HG02678 (cell line): ENCODE measurements around the gene EIF4G3.
A peak's percentile ranks its signal among the peaks of the same experiment; 100 is the strongest.
"Not testable (repeated sequence)": the region's sequence is repeated elsewhere in the genome, so short reads cannot be mapped to it uniquely, and the experiment has no call there.

Experiments
- ATAC-seq: cut with Tn5 transposase; IDR thresholded peaks from one replicate; pipeline ENCODE4 v1.9.1; 2021; ENCODE audit warnings: mild to moderate bottlenecking, moderate library complexity; ENCODE audit not compliant: unreplicated experiment

Gene EIF4G3, protein sequence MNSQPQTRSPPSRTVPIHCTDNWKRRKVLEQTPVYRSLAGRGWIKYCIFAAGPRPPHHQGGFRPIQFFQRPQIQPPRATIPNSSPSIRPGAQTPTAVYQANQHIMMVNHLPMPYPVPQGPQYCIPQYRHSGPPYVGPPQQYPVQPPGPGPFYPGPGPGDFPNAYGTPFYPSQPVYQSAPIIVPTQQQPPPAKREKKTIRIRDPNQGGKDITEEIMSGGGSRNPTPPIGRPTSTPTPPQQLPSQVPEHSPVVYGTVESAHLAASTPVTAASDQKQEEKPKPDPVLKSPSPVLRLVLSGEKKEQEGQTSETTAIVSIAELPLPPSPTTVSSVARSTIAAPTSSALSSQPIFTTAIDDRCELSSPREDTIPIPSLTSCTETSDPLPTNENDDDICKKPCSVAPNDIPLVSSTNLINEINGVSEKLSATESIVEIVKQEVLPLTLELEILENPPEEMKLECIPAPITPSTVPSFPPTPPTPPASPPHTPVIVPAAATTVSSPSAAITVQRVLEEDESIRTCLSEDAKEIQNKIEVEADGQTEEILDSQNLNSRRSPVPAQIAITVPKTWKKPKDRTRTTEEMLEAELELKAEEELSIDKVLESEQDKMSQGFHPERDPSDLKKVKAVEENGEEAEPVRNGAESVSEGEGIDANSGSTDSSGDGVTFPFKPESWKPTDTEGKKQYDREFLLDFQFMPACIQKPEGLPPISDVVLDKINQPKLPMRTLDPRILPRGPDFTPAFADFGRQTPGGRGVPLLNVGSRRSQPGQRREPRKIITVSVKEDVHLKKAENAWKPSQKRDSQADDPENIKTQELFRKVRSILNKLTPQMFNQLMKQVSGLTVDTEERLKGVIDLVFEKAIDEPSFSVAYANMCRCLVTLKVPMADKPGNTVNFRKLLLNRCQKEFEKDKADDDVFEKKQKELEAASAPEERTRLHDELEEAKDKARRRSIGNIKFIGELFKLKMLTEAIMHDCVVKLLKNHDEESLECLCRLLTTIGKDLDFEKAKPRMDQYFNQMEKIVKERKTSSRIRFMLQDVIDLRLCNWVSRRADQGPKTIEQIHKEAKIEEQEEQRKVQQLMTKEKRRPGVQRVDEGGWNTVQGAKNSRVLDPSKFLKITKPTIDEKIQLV (N-terminal part only)

DNA sequence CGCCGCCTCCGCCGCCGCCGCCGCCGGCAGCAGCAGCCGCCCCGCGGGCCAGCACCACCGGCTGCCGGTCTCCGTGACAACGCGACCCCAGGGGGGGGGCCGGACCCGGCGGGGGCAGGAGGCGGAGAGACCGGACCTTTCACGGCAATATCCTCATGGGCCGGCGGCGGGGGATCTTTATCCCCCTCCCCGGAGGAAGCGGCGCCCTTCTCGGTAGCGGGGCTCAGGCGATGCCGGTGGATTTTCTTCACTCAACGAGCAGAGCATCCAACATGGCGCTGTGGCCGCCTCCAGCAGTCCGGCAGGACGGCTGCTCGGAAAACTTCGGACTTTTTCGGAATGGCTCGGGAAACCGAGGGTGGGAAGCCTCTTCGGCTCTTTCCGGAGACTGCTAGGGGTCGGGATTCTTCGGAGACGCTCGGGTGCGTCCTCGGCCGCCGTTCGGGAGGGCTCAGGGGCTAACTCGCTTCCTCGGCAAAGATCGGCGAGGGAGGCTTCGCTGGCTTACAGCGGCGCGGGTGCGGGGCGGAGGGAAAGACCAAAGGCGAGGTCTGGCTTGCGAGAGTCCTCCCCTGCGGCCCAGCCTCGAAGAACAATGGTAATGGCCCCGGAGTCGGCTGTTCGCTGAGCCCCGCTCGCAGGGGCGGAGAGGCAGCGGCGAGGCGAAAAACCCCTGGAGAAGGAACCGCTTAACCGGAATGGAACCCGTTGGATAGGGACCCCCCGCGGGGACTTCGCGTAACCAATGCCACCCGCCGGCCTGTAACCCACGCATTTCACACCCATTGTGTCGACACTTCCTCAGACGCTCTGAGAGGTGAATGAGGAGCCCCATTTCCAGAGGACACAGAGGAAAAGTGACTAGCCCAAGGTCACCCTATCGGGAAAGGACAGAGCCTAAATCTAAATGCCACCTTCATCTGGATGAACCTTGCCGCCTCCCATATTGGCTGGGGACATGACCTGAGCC lies at the start of gene EIF4G3:
Gene EIF4G3, minus strand, starts transcription at position 312 of the 970 bp plus-strand sequence. CDS start 174,155 bp downstream, outside the sequence.
- peak; percentile 88 for ATAC-seq

- ATAC-seq, result no peak
Observed at GRCh38 chr1:21225065-21225464, 48.4 kb upstream of the EIF4G3 start.

- ATAC-seq, result no peak
Observed at GRCh38 chr1:21220815-21221214, 44.1 kb upstream of the EIF4G3 start.

- ATAC-seq, result no peak
Observed at GRCh38 chr1:21219674-21220073, 43.0 kb upstream of the EIF4G3 start.

DNA sequence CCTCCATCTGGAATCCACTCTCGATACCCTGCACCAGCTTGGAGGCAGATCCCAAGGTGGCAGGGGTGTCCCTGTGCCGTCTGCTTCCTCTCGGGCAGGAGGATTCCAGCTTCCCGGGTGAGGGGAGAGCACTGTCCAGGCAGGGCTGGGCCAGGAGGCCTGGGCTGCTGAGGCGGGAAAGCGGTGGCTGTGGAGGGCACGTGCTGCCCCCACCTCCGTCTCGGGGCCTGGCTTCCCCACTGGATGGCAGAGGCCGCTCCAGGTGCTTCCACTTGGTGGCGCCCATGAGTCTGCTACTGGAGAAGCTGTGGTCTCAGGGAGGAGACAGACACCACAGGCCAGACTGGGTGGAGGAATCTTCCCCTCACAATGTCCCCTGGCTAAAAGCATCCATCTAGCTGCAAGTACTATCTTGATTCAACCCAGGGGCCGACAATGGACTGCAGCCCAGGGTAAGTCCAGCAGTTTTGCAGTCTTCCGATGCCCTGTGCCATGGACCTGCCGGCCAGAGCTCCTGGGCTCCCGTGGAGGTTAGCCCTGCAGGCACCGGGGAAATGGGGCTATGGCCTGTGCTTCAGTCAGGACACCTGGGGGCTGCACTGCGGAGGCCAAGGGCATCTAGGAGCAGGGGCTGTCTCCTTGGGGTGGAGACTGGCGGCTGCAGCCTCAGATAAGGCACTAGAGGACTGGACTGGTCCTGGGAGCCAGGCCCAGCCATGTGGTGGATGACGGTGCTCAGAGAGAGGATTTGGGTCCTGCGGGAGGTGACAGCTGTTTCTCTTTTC lies 41.3 kb upstream of the EIF4G3 start:
- no peak for ATAC-seq

- ATAC-seq, result no peak
Observed at GRCh38 chr1:21216835-21217811, 40.4 kb upstream of the EIF4G3 start.

DNA sequence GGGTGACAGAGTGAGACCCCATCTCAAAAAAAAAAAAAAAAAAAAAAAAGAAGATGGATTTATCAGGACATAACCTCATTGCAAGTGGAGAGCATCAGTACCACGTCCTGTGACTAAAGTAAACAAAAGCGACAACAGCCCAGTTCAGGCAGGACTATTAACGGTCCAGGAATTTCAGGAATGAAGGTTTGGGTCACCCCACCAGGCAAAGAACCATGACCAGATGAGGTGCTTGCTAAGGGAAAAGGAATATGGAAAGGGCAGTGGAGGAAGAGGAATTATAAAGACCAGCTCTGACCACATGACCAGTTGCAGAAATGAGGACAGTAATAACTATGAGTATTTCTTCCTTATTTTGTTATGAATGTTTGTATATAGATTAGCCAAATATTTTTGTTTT lies 35.4 kb upstream of the EIF4G3 start:
- no peak for ATAC-seq

GRCh38 chr1:21208137-21208700 lies 31.5 kb upstream of the EIF4G3 start:
- ATAC-seq, result not testable (repeated sequence)

GRCh38 chr1:21206117-21206516 lies 29.4 kb upstream of the EIF4G3 start:
- no peak for ATAC-seq

DNA sequence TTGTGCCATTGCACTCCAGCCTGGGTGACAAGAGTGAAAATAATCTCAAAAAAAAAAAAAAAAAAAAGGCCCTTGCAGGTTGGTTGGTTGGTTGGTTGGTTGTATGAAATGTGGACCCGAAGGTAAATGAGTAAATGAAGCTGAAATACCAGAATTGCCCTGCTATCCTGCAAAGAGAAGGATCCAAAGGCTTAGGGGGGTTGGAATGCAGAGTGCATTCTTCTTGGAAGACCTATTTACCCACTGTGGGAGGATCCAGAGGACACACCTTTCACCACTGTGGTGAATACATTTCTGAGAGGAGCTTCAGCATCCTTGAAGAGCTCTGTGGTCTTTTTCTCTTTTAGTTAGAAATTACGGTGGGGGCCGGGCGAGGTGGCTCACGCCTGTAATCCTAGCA lies 28.7 kb upstream of the EIF4G3 start:
- no peak for ATAC-seq

DNA sequence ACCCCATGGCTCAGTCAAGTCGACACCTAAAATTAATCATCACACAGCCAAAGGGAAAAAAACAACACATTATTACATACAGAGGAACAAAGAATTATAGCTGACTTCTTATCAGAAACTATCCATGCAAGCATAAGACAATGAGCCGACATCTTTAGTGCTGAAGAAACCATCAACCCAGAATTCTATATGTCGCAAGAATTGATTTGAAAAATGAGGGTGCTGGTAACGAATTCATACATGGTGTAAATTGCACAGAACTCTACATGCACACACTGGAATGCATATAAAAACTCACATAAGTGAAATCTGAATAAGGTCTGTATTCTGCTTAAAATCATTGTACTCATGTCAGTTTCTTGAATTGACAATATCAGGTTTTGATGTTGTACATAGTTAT lies 25.0 kb upstream of the EIF4G3 start:
- ATAC-seq, result no peak

DNA sequence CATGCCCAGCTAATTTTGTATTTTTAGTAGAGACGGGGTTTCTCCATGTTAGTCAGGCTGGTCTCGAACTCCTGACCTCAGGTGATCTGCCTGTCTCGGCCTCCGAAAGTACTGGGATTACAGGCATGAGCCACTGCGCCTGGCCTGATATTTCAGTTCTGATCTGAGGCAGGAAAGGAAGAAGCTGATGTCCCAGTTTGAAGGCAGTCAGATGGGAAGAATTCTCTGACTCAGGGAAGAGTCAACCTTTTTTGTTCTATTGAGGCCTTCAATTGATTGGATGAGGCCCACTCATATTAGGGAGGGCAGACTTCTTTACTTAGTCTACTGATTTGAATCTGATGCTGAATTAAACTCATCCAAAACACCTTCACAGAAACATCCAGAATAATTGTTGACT lies 24.5 kb upstream of the EIF4G3 start:
- not testable (repeated sequence) for ATAC-seq

DNA sequence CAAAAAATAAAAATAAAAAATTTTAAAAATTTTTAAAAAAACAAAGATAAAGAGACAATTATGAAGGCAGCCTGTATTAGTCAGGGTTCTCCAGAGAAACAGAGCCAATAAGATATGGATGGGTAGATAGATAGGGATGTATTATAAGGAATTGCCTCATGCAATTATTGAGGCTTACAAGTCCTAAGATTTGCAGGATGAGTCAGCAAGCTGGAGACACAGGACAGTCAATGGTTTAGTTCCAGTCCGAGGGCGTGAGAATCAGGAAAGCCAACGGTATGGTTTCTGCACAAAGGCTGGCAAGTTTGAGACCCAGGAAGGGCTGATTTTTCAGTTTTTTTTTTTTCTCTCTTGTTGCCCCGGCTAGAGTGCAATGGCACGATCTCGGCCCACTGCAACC lies 24.1 kb upstream of the EIF4G3 start:
- no peak for ATAC-seq

DNA sequence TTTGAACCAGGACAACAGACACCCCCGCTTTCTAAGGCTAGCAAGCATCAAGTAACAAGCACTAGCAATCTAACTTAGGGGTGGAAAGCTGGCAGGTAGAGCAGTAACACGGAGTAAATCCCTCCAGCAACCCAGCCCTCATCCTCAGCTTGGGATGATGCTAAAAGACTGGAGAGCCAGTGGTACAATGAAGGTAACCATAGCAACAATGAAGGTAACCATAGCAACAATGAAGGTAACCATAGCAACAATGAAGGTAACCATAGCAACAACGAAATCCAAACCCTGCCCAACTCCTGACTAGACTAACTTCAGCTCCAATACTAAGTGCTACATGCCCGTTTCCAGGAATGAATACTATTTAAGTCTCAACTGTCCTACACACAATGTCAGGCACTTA lies 22.2 kb upstream of the EIF4G3 start:
- ATAC-seq, result no peak

- ATAC-seq, result no peak
Observed at GRCh38 chr1:21192871-21193270, 16.2 kb upstream of the EIF4G3 start.

DNA sequence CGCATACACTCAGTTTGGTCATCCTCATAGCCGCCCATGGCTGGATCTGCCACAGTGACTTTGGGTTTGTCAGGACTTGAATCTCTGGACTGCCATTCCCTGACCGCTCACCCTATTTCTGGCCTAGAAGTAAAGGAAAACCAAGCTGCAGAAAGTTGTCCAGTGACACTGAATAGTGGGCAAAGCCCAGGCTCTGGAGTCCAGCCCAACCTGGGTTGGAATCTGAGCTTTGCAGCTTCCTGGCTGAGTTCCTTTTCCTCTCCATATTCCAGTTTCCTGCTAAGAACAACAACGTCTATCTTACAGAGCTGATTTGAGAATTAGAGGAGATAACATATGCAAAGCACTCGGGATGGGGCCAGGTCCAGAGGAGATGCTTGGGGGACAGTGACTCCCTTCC lies 15.6 kb upstream of the EIF4G3 start:
- ATAC-seq, result no peak

- not testable (repeated sequence) for ATAC-seq
Observed at GRCh38 chr1:21190771-21191170, 14.1 kb upstream of the EIF4G3 start.

- no peak for ATAC-seq
Observed at GRCh38 chr1:21189906-21190500, 13.3 kb upstream of the EIF4G3 start.
